HG02973 (cell line): ENCODE results near the gene UQCRHL.
"Not testable (repeated sequence)": the region's sequence is repeated elsewhere in the genome, so short reads cannot be mapped to it uniquely, and the experiment has no call there.

ENCODE experiments used
- ATAC-seq: cut with Tn5 transposase; IDR thresholded peaks from one replicate; pipeline ENCODE4 v1.9.1; 2021; ENCODE audit warnings: moderate library complexity; ENCODE audit not compliant: unreplicated experiment

The UQCRHL gene

GRCh38 chr1:15835741-15836510, 28.5 kb upstream of the UQCRHL start:
- ATAC-seq: peak; percentile 32

GRCh38 chr1:15835205-15835740, 27.8 kb upstream of the UQCRHL start:
- peak; percentile 6 for ATAC-seq

DNA sequence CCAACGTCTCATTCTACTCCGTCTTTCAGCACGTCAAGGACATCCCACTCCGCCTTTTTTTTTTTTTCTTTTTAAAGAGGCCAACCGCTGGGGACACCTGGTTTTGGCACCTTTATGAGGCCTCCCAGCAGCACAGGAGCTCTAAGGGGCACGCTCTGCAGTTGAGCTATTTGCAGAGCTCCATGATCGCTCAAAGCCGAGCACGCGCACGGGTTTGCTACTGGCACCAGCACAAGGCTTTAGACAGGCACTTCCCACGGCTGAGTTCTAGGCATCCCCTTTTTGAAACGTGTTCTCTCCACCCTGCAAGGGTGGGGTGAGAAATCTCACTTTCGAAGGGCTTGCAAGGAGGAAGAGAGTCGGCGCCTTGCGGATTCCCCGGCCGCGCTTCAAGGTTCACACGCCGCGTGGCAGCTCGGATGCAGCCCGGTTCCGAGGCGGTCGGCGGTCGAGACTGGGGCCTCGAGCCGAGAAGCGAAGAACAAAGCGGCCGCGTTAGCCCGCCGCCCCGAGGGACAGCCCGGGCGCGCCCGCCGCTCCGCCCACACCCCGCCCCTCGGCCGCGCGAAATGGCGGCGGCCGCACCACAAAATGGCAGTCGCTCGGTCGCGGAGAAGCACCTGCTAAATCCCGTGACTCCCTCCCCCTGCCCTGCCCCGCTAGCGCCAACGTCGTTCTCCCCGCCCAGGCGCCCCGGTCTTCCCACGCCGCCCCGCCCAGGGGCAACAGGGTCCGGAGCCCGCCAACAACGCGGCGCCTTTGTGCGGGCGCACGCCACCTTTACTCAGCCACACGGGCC, 27.2 kb upstream of the UQCRHL start:
- peak; percentile 41 for ATAC-seq

GRCh38 chr1:15833842-15834405, 26.5 kb upstream of the UQCRHL start:
- ATAC-seq: no peak

DNA sequence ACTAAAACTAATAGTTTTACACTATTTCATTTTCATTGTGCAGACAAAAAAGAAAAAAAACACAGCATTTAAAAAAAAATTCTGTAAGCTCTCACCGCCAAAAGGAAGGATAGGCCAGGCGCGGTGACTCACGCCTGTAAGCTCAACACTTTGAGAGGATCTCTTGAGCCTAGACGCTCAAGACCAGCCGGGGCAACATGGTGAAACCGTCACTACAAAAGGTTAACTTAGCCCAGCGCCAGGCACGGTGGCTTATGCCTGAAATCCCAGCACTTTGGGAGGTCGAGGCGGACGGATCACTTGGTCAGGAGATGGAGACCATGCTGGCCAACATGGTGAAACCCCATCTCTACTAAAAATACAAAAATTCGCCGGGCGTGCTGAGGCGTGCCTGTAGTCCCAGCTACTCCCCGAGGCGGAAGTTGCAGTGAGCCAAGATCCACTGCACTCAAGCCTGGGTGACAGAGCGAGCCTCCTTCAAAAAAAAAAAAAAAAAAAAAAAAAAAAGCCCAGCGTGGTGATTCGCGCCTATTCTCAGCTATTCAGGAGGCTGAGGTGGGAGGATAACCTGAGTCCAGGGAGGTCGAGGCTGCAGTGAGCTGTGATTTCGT, 25.7 kb upstream of the UQCRHL start:
- ATAC-seq: no peak

DNA sequence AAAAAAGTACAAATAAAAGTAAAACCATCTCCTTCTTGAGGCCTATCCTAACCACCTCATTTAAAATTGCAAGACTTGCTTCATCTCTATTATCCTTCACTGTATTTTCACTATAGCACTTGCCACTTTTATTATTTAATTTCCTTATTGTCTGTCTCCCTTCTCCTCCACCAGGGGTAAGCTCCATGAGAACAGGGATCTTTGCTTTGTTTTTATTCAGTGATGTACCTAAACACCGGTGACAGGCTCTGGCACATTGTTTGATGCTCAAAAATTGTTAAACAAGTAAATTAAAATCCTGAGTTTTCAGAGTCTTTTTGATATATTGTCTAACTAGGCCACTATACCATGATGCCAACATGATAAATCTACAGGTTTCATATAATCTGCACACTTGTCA, 22.8 kb upstream of the UQCRHL start:
- ATAC-seq: no peak

DNA sequence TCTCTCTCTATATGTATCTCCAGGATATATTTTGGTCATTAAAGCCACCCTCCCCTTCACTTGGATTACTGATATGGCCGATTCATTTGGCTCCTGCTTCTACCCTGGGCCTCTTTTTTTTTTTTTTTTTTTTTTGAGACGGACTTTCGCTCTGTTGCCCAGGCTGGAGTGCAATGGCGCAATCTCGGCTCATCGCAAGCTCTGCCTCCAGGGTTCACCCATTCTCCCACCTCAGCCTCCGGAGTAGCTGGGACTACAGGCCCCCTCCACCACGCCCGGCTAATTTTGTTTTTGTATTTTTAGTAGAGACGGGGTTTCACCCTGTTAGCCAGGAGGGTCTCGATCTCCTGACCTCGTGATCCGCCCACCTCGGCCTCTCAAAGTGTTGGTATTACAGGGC, 21.5 kb upstream of the UQCRHL start:
- not testable (repeated sequence) for ATAC-seq

DNA sequence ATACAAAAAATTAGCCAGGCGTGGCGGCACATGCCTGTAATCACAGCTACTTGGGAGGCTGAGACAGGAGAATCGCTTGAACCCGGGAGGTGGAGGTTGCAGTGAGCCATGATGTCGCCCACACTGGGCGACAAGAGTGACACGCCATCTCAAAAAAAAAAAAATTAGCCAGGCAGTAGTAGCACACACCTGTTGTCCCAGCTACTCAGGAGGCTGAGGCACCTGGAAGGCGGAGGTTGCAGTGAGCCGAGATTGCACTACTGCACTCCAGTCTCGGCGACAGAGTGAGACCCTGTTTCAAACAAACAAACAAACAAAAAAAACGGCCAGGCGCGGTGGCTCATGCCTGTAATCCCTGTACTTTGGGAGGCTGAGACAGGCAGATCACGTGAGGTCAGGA, 20.1 kb upstream of the UQCRHL start:
- not testable (repeated sequence) for ATAC-seq

GRCh38 chr1:15826810-15827507, 19.5 kb upstream of the UQCRHL start:
- ATAC-seq: no peak

GRCh38 chr1:15825800-15826199, 18.4 kb upstream of the UQCRHL start:
- no peak for ATAC-seq

DNA sequence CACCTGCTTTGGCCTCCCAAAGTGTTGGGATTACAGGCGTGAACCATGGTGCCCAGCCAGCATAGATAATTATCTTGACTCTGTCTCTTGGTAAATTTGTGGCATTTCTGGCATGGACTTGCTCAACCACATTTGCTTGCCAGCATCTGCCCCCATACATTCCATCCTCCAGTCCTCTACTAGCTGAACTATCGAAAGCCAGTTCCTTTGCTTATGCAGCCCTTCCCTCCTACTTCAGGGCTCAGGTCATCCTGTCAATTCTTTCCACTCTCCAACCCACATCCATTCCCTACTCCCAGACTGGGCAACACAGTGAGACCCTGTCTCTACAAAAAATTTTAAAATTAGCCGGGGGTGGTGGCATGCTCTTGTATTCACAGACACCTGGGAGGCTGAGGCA, 13.0 kb upstream of the UQCRHL start:
- ATAC-seq: no peak

DNA sequence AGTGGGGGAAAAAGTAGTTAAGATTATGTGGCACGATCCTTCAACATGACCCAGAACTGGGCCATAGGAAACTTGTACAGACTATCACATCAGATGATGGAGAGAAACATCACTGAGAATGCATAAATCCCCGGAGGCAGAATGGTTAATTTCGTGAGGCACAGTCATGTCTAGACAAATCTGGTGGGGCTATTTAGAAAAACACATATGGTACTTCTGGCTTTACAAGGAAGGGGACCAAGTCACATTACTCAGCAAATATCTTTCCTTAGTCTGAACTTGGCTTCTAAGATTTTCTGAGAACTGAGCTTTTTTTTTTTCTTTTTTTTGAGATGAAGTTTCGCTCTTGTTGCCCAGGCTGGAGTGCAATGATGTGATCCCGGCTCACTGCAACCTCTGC, 9.2 kb upstream of the UQCRHL start:
- no peak for ATAC-seq

DNA sequence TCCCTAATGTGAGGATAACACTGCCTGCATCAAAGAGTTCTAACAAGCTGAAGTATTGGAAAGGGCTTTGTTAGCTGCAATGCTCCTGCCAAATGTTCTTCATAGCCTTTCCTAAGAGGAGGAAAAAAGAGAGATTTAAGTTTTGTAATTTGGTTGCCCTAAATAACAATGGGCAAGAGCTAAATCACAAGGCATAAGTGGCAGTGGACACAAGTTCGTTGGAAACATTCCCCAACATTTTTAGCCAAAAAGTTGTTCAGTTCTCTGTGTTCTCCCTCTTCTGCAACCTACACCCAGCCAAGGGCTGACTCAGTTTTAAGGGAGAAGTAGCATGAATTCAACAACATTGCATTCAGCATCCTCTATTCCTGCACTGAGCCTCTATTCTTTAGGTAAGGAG, 2.6 kb upstream of the UQCRHL start:
- no peak for ATAC-seq

- ATAC-seq: no peak
Observed at GRCh38 chr1:15808955-15809354, 1.5 kb upstream of the UQCRHL start.

GRCh38 chr1:15807121-15807520, 328 bp downstream of the UQCRHL start:
- ATAC-seq: no peak

- no peak for ATAC-seq
Observed at GRCh38 chr1:15804060-15804459, 3.4 kb downstream of the UQCRHL start.

DNA sequence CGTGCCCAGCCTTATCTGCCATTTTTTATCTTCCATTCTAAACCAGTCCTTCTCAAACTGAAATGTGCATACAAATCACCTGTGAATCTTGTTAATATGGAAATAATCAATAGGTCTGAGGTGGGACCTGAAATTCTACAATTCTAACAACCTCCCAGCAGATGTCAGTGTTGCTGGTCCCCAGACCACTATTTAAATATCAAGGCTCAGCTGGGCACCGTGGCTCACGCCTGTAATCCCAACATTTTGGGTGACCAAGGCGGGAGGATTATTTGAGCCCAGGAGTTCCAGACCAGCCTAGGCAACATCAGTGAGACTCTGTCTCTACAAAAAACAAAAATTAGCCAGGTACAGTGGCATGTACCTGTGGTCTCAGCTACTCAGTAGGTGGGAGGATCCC, 4.1 kb downstream of the UQCRHL start:
- no peak for ATAC-seq

GRCh38 chr1:15802234-15802965, 5.0 kb downstream of the UQCRHL start:
- no peak for ATAC-seq

- no peak for ATAC-seq
Observed at GRCh38 chr1:15799928-15800835, 7.3 kb downstream of the UQCRHL start.
